Panc1 (cell line): Measurements from ENCODE around the gene UBE2V1.

Experiments used
- POLR2AphosphoS5 ChIP-seq: IDR thresholded peaks from 2 replicates; pipeline ENCODE4 v1.6.1; 2012; ENCODE audit warnings: mild to moderate bottlenecking, low read depth, low read length, moderate library complexity
- SIN3A ChIP-seq: IDR thresholded peaks from 2 replicates; pipeline ENCODE4 v1.6.1; 2012; ENCODE audit warnings: low read depth, mild to moderate bottlenecking, low read length, moderate library complexity, borderline replicate concordance; ENCODE audit not compliant: insufficient read depth
- TCF7L2 ChIP-seq: IDR thresholded peaks from 2 replicates; pipeline ENCODE4 v1.6.1; 2011; ENCODE audit warnings: mild to moderate bottlenecking, low read depth, low read length, inconsistent platforms
- TF ChIP-seq, protein P1 (sequence below): fragments of 450-650 bp; IDR thresholded peaks from 2 replicates; pipeline ENCODE4 v1.5.1; 2017; ENCODE audit warnings: mild to moderate bottlenecking

DNA sequence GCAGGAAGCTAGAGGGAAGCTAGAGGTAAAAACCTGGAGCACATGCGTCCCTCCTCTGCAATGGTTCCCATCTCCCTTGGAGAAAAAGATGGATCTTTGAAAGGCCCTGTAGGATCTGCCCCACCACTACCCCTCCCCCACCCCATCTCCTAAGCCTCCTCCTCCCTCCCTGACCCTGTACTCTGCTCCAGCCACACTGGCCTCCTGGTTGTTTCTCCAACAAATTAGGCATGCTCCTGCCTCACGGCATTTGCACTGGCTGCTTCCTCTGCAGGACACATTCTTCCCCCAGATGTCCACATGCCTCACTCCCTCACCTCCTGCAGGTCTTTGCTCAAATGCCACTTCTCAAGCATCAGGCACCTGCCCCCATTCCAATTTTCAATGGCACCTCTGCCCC is 45.5 kb downstream of the UBE2V1 start:
- TF ChIP-seq TCF7L2: no peak
- TF ChIP-seq, protein P1, sequence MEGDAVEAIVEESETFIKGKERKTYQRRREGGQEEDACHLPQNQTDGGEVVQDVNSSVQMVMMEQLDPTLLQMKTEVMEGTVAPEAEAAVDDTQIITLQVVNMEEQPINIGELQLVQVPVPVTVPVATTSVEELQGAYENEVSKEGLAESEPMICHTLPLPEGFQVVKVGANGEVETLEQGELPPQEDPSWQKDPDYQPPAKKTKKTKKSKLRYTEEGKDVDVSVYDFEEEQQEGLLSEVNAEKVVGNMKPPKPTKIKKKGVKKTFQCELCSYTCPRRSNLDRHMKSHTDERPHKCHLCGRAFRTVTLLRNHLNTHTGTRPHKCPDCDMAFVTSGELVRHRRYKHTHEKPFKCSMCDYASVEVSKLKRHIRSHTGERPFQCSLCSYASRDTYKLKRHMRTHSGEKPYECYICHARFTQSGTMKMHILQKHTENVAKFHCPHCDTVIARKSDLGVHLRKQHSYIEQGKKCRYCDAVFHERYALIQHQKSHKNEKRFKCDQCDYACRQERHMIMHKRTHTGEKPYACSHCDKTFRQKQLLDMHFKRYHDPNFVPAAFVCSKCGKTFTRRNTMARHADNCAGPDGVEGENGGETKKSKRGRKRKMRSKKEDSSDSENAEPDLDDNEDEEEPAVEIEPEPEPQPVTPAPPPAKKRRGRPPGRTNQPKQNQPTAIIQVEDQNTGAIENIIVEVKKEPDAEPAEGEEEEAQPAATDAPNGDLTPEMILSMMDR: no peak
- no peak for TF ChIP-seq POLR2AphosphoS5
- no peak for TF ChIP-seq SIN3A
